Measurements from ENCODE around the gene CHCHD4.
"Not testable (repeated sequence)": the region's sequence is repeated elsewhere in the genome, so short reads cannot be mapped to it uniquely, and the experiment has no call there.

CHCHD4 gene

GRCh38 chr3:14077310-14077709 lies 47.4 kb downstream of the CHCHD4 start:
- no peaks in the 10 kb centered on the region for H3K27me3 ChIP-seq (ENCODE audit: control insufficient read depth, insufficient read depth, low read length)
- H3K4me3 ChIP-seq (ENCODE audit: low read length), result no peak overlapping the region
- H3K27ac ChIP-seq (ENCODE audit: low read length), result no peak overlapping the region
- H3K36me3 ChIP-seq (ENCODE audit: control insufficient read depth, low read depth, low read length), result no peaks in the 10 kb centered on the region
- H3K9me3 ChIP-seq (ENCODE audit: control insufficient read depth, low read depth, low read length), result peaks cover 3% of the 10 kb centered on the region
- no peak overlapping the region for H3K9ac ChIP-seq (ENCODE audit: low read length)
- no peaks in the 10 kb centered on the region for H3K4me1 ChIP-seq (ENCODE audit: control insufficient read depth, low read depth, low read length)

- not testable (repeated sequence) for H3K27ac ChIP-seq (ENCODE audit: low read length); H3K27me3 ChIP-seq (ENCODE audit: control insufficient read depth, insufficient read depth, low read length); H3K9me3 ChIP-seq (ENCODE audit: control insufficient read depth, low read depth, low read length); H3K4me1 ChIP-seq (ENCODE audit: control insufficient read depth, low read depth, low read length); H3K4me3 ChIP-seq (ENCODE audit: low read length); H3K9ac ChIP-seq (ENCODE audit: low read length); H3K36me3 ChIP-seq (ENCODE audit: control insufficient read depth, low read depth, low read length)
Observed at GRCh38 chr3:14075233-14075632, 49.4 kb downstream of the CHCHD4 start.

GRCh38 chr3:14064910-14065309 lies 59.8 kb downstream of the CHCHD4 start:
- Histone ChIP-seq H3K4me1 (ENCODE audit: control insufficient read depth, low read depth, low read length) (no peaks in the 10 kb centered on the region), H3K27me3 (ENCODE audit: control insufficient read depth, insufficient read depth, low read length) (no peaks in the 10 kb centered on the region), H3K27ac (ENCODE audit: low read length) (no peak overlapping the region), H3K9ac (ENCODE audit: low read length) (no peak overlapping the region), H3K4me3 (ENCODE audit: low read length) (no peak overlapping the region), H3K36me3 (ENCODE audit: control insufficient read depth, low read depth, low read length) (no peaks in the 10 kb centered on the region), H3K9me3 (ENCODE audit: control insufficient read depth, low read depth, low read length) (no peaks in the 10 kb centered on the region)

GRCh38 chr3:14063152-14063551 lies 61.5 kb downstream of the CHCHD4 start:
- Histone ChIP-seq H3K4me1 (ENCODE audit: control insufficient read depth, low read depth, low read length) (no peaks in the 10 kb centered on the region), H3K9me3 (ENCODE audit: control insufficient read depth, low read depth, low read length) (no peaks in the 10 kb centered on the region), H3K27me3 (ENCODE audit: control insufficient read depth, insufficient read depth, low read length) (no peaks in the 10 kb centered on the region), H3K4me3 (ENCODE audit: low read length) (no peak overlapping the region), H3K36me3 (ENCODE audit: control insufficient read depth, low read depth, low read length) (no peaks in the 10 kb centered on the region), H3K27ac (ENCODE audit: low read length) (no peak overlapping the region), H3K9ac (ENCODE audit: low read length) (no peak overlapping the region)

Measured in iPS-18a (cell line).